ENCODE data around the gene KAZN. TPM values are rescaled to one million over a fixed set of nuclear protein-coding genes. Genes with fewer than 3 reads are reported as not detected.
"Not testable (repeated sequence)": the region's sequence is repeated elsewhere in the genome, so short reads cannot be mapped to it uniquely, and the experiment has no call there.

The KAZN gene
- polyA plus RNA-seq, 1 donor (not counting 4 experiments of a cell fraction or from before 2014, with no cell fraction given), result 5.9 TPM

DNA sequence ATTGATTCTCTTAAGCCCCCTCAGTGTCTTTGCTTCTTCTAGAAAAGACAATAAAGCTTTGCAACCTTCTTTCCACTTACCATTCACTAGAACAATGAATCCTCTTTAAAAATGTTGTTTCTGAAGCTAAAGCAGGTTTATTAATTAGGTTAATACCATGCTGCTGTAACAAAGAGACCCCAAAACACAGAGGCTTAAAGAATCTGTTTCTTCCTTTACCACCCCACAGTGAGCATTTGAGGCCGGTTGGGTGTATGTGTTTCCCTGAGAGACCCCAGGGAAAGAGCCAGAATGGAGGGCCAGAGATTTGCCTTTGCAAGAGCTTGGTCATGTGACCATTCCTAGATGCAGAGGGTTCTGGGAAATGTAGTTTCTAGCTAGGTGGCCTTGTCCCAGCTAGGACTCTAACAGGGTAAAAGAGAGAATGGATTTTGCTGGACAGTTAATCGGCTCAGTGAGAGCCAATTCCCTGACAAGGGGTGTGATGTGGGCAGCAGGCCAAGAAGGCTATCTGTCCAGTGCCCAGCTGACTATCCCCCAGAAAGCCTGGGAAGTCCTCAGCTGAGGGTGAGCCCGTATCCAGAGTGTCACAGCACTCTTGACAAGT is 363.3 kb downstream of the KAZN start:
- dilution Hi-C loops (cut with MboI; ENCODE audit: extremely low pct_ligation_motif_present, low sequenced_read_pairs), result no loop called here

GRCh38 chr1:14962407-14962806 is 363.9 kb downstream of the KAZN start:
- Histone ChIP-seq H3K27ac (ENCODE audit: control insufficient read depth, insufficient read depth, low read length) (no peak overlapping the region), H3K9me1 (ENCODE audit: control insufficient read depth, extremely low read depth, insufficient read depth, low read length) (no peaks in the 10 kb centered on the region), H3K4me2 (ENCODE audit: control insufficient read depth, extremely low read depth, insufficient read depth, low read depth, low read length) (no peak overlapping the region), H3K79me2 (ENCODE audit: control insufficient read depth, insufficient read depth, low read length) (peaks cover 20% of the 10 kb centered on the region), H3K4me1 (ENCODE audit: control insufficient read depth, extremely low read depth, insufficient read depth, low read length) (no peaks in the 10 kb centered on the region), H3K36me3 (ENCODE audit: control insufficient read depth in 2 of 2, extremely low read depth in 1 of 2, insufficient read depth in 2 of 2, low read length in 2 of 2) (peaks cover 25% of the 10 kb centered on the region in 2 experiments), H4K20me1 (ENCODE audit: control insufficient read depth, extremely low read depth, insufficient read depth, low read length) (no peaks in the 10 kb centered on the region), H3K4me3 (ENCODE audit: control insufficient read depth in 2 of 3, extremely low read depth in 1 of 3, insufficient read depth in 2 of 3, low read depth in 1 of 3, low read length in 3 of 3) (no peak overlapping the region), H3K27me3 (ENCODE audit: control insufficient read depth, extremely low read depth, insufficient read depth, low read length) (no peaks in the 10 kb centered on the region), H3K9ac (ENCODE audit: control insufficient read depth, extremely low read depth, insufficient read depth, low read length) (no peak overlapping the region), H3K9me3 (ENCODE audit: control insufficient read depth, low read depth, low read length) (no peaks in the 10 kb centered on the region), H2AFZ (ENCODE audit: control insufficient read depth, low read length) (no peak overlapping the region)
- FAIRE-seq (no peak), DNase-seq (ENCODE audit: low read depth, low spot score) (no peak)
- dilution Hi-C loops (cut with MboI; ENCODE audit: extremely low pct_ligation_motif_present, low sequenced_read_pairs), result no loop called here
- no peak for TF ChIP-seq EZH2 (IDR thresholded peaks at IDR 0.05; ENCODE audit: low read length)
- no peak for TF ChIP-seq CTCF (optimal IDR thresholded peaks at IDR 0.05 in 1 of 3, IDR thresholded peaks at IDR 0.05 in 1 of 3, conservative IDR thresholded peaks at IDR 0.05 in 1 of 3; ENCODE audit: extremely low read depth in 1 of 3, insufficient read depth in 2 of 3, low read length in 3 of 3)

More for the DNA sequence above, 363.3 kb downstream of the KAZN start:
- Histone ChIP-seq H3K27me3 (ENCODE audit: control insufficient read depth, extremely low read depth, insufficient read depth, low read length) (no peaks in the 10 kb centered on the region), H3K4me3 (ENCODE audit: control insufficient read depth in 2 of 3, extremely low read depth in 1 of 3, insufficient read depth in 2 of 3, low read depth in 1 of 3, low read length in 3 of 3) (no peak overlapping the region), H3K79me2 (ENCODE audit: control insufficient read depth, insufficient read depth, low read length) (peaks cover 21% of the 10 kb centered on the region), H3K4me2 (ENCODE audit: control insufficient read depth, extremely low read depth, insufficient read depth, low read depth, low read length) (no peak overlapping the region), H4K20me1 (ENCODE audit: control insufficient read depth, extremely low read depth, insufficient read depth, low read length) (no peaks in the 10 kb centered on the region), H3K9ac (ENCODE audit: control insufficient read depth, extremely low read depth, insufficient read depth, low read length) (no peak overlapping the region), H3K36me3 (ENCODE audit: control insufficient read depth in 2 of 2, extremely low read depth in 1 of 2, insufficient read depth in 2 of 2, low read length in 2 of 2) (peaks cover 23 to 25% of the 10 kb centered on the region in 2 experiments), H3K4me1 (ENCODE audit: control insufficient read depth, extremely low read depth, insufficient read depth, low read length) (no peaks in the 10 kb centered on the region), H3K27ac (ENCODE audit: control insufficient read depth, insufficient read depth, low read length) (no peak overlapping the region), H2AFZ (ENCODE audit: control insufficient read depth, low read length) (no peak overlapping the region), H3K9me1 (ENCODE audit: control insufficient read depth, extremely low read depth, insufficient read depth, low read length) (no peaks in the 10 kb centered on the region), H3K9me3 (ENCODE audit: control insufficient read depth, low read depth, low read length) (no peaks in the 10 kb centered on the region)
- FAIRE-seq, result no peak
- DNase-seq (ENCODE audit: low read depth, low spot score), result no peak
- no peak for TF ChIP-seq EZH2 (IDR thresholded peaks at IDR 0.05; ENCODE audit: low read length)
- TF ChIP-seq CTCF (optimal IDR thresholded peaks at IDR 0.05 in 1 of 3, IDR thresholded peaks at IDR 0.05 in 1 of 3, conservative IDR thresholded peaks at IDR 0.05 in 1 of 3; ENCODE audit: extremely low read depth in 1 of 3, insufficient read depth in 2 of 3, low read length in 3 of 3), result no peak

- Histone ChIP-seq H3K79me2 (ENCODE audit: control insufficient read depth, insufficient read depth, low read length) (peaks cover 12% of the 10 kb centered on the region), H3K36me3 (ENCODE audit: control insufficient read depth in 2 of 2, extremely low read depth in 1 of 2, insufficient read depth in 2 of 2, low read length in 2 of 2) (peaks cover 25 to 26% of the 10 kb centered on the region in 2 experiments)
- FAIRE-seq; H3K4me1 ChIP-seq (ENCODE audit: control insufficient read depth, extremely low read depth, insufficient read depth, low read length); H2AFZ ChIP-seq (ENCODE audit: control insufficient read depth, low read length); dilution Hi-C loops (cut with MboI; ENCODE audit: extremely low pct_ligation_motif_present, low sequenced_read_pairs); DNase-seq (ENCODE audit: low read depth, low spot score); H3K9ac ChIP-seq (ENCODE audit: control insufficient read depth, extremely low read depth, insufficient read depth, low read length); H3K4me3 ChIP-seq (ENCODE audit: control insufficient read depth in 2 of 3, extremely low read depth in 1 of 3, insufficient read depth in 2 of 3, low read depth in 1 of 3, low read length in 3 of 3); H3K9me1 ChIP-seq (ENCODE audit: control insufficient read depth, extremely low read depth, insufficient read depth, low read length); H3K4me2 ChIP-seq (ENCODE audit: control insufficient read depth, extremely low read depth, insufficient read depth, low read depth, low read length); H3K27ac ChIP-seq (ENCODE audit: control insufficient read depth, insufficient read depth, low read length); H4K20me1 ChIP-seq (ENCODE audit: control insufficient read depth, extremely low read depth, insufficient read depth, low read length); H3K27me3 ChIP-seq (ENCODE audit: control insufficient read depth, extremely low read depth, insufficient read depth, low read length); H3K9me3 ChIP-seq (ENCODE audit: control insufficient read depth, low read depth, low read length): not testable (repeated sequence)
Observed at GRCh38 chr1:14963791-14964710, 365.6 kb downstream of the KAZN start.
